Measurements from ENCODE around the gene MAP2K7. TPM values are rescaled to one million over a fixed set of nuclear protein-coding genes. Genes with fewer than 3 reads are reported as not detected.

The MAP2K7 gene
- polyA plus RNA-seq, 1 donor (not counting 4 experiments of a cell fraction or from before 2014, with no cell fraction given) = 8.4 TPM

DNA sequence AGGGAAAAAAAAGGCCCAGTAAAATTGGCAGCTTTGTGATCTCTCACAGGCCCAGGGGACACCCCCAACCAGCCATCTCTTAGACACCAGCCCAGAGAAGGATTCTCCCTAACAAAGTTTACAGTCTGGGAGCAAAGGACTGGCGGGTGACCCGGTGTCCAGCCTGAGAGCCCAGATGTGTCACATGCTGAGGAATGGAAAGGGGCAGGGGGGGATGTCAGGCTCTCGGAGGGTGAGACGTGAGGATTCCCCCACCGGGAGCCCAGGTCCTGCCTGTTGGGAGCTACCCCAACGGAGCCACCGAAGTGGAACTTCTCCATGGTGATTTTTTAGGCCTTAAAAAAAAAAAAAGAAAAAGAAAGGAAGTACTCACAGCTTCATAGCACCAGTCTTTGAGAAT is 27.1 kb downstream of the MAP2K7 start:
- Histone ChIP-seq H3K4me3 (ENCODE audit: control insufficient read depth in 2 of 3, extremely low read depth in 1 of 3, insufficient read depth in 2 of 3, low read depth in 1 of 3, low read length in 3 of 3) (no peak overlapping the region), H3K9ac (ENCODE audit: control insufficient read depth, extremely low read depth, insufficient read depth, low read length) (no peak overlapping the region), H3K27ac (ENCODE audit: control insufficient read depth, insufficient read depth, low read length) (no peak overlapping the region), H3K4me2 (ENCODE audit: control insufficient read depth, extremely low read depth, insufficient read depth, low read depth, low read length) (no peak overlapping the region), H3K36me3 (ENCODE audit: control insufficient read depth in 2 of 2, extremely low read depth in 1 of 2, insufficient read depth in 2 of 2, low read length in 2 of 2) (peaks cover 31 to 36% of the 10 kb centered on the region in 2 experiments), H2AFZ (ENCODE audit: control insufficient read depth, low read length) (no peak overlapping the region), H4K20me1 (ENCODE audit: control insufficient read depth, extremely low read depth, insufficient read depth, low read length) (no peaks in the 10 kb centered on the region), H3K4me1 (ENCODE audit: control insufficient read depth, extremely low read depth, insufficient read depth, low read length) (peaks cover 27% of the 10 kb centered on the region), H3K9me3 (ENCODE audit: control insufficient read depth, low read depth, low read length) (no peaks in the 10 kb centered on the region), H3K79me2 (ENCODE audit: control insufficient read depth, insufficient read depth, low read length) (no peaks in the 10 kb centered on the region), H3K27me3 (ENCODE audit: control insufficient read depth, extremely low read depth, insufficient read depth, low read length) (no peaks in the 10 kb centered on the region), H3K9me1 (ENCODE audit: control insufficient read depth, extremely low read depth, insufficient read depth, low read length) (peaks cover 3% of the 10 kb centered on the region)
- TF ChIP-seq EZH2 (IDR thresholded peaks at IDR 0.05; ENCODE audit: low read length) = no peak
- TF ChIP-seq, protein P1, sequence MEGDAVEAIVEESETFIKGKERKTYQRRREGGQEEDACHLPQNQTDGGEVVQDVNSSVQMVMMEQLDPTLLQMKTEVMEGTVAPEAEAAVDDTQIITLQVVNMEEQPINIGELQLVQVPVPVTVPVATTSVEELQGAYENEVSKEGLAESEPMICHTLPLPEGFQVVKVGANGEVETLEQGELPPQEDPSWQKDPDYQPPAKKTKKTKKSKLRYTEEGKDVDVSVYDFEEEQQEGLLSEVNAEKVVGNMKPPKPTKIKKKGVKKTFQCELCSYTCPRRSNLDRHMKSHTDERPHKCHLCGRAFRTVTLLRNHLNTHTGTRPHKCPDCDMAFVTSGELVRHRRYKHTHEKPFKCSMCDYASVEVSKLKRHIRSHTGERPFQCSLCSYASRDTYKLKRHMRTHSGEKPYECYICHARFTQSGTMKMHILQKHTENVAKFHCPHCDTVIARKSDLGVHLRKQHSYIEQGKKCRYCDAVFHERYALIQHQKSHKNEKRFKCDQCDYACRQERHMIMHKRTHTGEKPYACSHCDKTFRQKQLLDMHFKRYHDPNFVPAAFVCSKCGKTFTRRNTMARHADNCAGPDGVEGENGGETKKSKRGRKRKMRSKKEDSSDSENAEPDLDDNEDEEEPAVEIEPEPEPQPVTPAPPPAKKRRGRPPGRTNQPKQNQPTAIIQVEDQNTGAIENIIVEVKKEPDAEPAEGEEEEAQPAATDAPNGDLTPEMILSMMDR (optimal IDR thresholded peaks at IDR 0.05 in 1 of 3, IDR thresholded peaks at IDR 0.05 in 1 of 3, conservative IDR thresholded peaks at IDR 0.05 in 1 of 3; ENCODE audit: extremely low read depth in 1 of 3, insufficient read depth in 2 of 3, low read length in 3 of 3) = no peak
- DNase-seq (ENCODE audit: low read depth, low spot score) (no peak), FAIRE-seq (no peak)
- dilution Hi-C loops (cut with MboI; ENCODE audit: extremely low pct_ligation_motif_present, low sequenced_read_pairs) = no loop called here

DNA sequence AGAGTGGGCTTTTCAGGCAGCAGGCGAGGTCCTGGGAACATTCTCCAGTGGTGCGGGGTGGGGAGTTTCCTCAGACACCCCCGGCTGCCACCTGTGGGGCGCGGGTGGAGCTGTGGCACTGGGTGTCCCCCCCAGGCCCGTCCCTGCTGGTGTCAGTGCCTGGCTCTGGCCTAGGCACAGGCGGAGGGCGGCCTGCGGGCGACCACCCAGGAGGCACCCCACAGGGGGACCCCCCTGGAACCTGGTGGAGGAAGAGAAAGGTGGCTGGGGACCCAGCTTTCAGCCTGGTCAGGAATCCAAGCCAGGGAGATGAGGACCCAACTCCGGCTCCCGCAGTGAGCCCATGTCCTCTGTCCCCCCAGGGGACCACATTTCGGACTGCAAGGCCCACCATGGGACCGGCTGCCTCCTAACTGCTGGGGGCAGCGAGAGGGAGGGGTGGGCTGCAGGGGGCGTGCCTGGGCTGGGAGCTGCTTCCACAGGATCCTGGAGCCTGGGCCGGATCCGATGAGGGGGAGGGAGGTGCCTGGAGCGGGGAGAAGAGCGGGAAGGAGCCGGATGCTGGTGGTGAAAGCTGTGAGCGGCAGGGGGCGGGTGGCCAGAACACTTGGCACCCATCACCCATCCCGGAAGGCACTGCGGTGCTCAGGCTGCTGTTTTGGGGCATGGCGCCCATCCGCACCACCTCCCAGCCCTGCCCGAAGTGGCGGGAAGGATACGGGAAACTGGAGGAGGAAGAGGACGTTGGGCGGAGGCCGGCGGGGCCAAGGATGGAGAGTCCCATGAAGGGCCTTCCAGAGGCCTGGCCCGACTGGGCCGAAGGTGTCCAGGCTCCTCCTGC is 27.8 kb downstream of the MAP2K7 start:
- Histone ChIP-seq H3K4me1 (ENCODE audit: control insufficient read depth, extremely low read depth, insufficient read depth, low read length) (peaks cover 27% of the 10 kb centered on the region), H4K20me1 (ENCODE audit: control insufficient read depth, extremely low read depth, insufficient read depth, low read length) (no peaks in the 10 kb centered on the region), H3K79me2 (ENCODE audit: control insufficient read depth, insufficient read depth, low read length) (no peaks in the 10 kb centered on the region), H3K4me2 (ENCODE audit: control insufficient read depth, extremely low read depth, insufficient read depth, low read depth, low read length) (no peak overlapping the region), H3K9me1 (ENCODE audit: control insufficient read depth, extremely low read depth, insufficient read depth, low read length) (peaks cover 3% of the 10 kb centered on the region), H3K9ac (ENCODE audit: control insufficient read depth, extremely low read depth, insufficient read depth, low read length) (no peak overlapping the region), H3K36me3 (ENCODE audit: control insufficient read depth in 2 of 2, extremely low read depth in 1 of 2, insufficient read depth in 2 of 2, low read length in 2 of 2) (peaks cover 31 to 36% of the 10 kb centered on the region in 2 experiments), H3K4me3 (ENCODE audit: control insufficient read depth in 2 of 3, extremely low read depth in 1 of 3, insufficient read depth in 2 of 3, low read depth in 1 of 3, low read length in 3 of 3) (no peak overlapping the region), H3K9me3 (ENCODE audit: control insufficient read depth, low read depth, low read length) (no peaks in the 10 kb centered on the region), H3K27me3 (ENCODE audit: control insufficient read depth, extremely low read depth, insufficient read depth, low read length) (no peaks in the 10 kb centered on the region), H2AFZ (ENCODE audit: control insufficient read depth, low read length) (no peak overlapping the region), H3K27ac (ENCODE audit: control insufficient read depth, insufficient read depth, low read length) (no peak overlapping the region)
- FAIRE-seq = no peak
- no peak for DNase-seq (ENCODE audit: low read depth, low spot score)
- dilution Hi-C loops (cut with MboI; ENCODE audit: extremely low pct_ligation_motif_present, low sequenced_read_pairs) = no loop called here
- TF ChIP-seq, protein P1 (optimal IDR thresholded peaks at IDR 0.05 in 1 of 3, IDR thresholded peaks at IDR 0.05 in 1 of 3, conservative IDR thresholded peaks at IDR 0.05 in 1 of 3; ENCODE audit: extremely low read depth in 1 of 3, insufficient read depth in 2 of 3, low read length in 3 of 3) = no peak
- no peak for TF ChIP-seq EZH2 (IDR thresholded peaks at IDR 0.05; ENCODE audit: low read length)
